Prostate gland (tissue), 2 donors: ENCODE measurements around the gene DDI1.

Experiments used
- POLR2A ChIP-seq: fragments of 450-650 bp; IDR thresholded peaks from one replicate; pipeline ENCODE4 v1.6.1; 2016; ENCODE audit warnings: antibody characterized with exemption, mild to moderate bottlenecking
- TF ChIP-seq, protein P1 (sequence below), 4 experiments: fragments of 200-600 bp in 2 of 4; fragments of 450-650 bp in 2 of 4; sonication (generic) in 2 of 4; IDR thresholded peaks; 1 replicate in 3 of 4; 2 replicates in 1 of 4; pipeline ENCODE4 v1.5.1; 2016 to 2019; ENCODE audit warnings: antibody characterized with exemption in 4 of 4, mild to moderate bottlenecking in 2 of 4, moderate library complexity in 2 of 4

DNA sequence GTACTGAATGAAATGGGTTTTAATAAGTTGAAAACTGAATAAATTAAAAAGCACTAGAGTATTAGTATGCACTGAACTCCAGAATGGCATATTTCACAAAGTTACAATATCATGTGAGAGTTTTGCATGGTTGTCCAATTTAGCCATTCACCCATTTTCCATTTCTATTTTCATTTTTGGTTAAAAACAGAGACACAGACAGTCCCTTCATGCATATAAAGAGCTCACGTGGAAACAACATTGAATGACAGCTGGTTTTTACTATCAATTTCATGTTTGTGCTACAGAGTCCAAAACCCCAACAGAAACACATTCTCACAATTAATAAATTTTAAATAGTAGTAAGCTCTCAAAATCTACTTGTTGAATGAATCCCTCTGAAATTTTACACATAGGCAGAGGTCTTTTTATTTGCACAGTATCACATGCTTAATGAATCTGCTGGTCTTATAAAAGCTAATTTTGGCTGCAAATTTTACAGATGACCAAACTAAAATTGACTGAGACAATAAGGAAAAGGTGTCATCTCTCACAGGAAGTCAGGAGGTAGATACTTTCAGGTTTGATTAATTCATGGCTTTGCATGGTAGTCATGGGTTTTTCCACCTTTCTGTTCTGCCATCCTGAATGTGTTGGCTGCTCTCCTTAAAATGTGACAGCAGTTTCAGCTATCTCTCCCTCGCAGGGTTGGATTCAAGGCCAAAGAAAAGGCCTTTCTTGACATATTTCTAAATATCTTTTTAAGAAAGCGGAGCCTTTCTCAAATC, 20.6 kb upstream of the DDI1 start:
- no peak for TF ChIP-seq POLR2A
- TF ChIP-seq, protein P1, sequence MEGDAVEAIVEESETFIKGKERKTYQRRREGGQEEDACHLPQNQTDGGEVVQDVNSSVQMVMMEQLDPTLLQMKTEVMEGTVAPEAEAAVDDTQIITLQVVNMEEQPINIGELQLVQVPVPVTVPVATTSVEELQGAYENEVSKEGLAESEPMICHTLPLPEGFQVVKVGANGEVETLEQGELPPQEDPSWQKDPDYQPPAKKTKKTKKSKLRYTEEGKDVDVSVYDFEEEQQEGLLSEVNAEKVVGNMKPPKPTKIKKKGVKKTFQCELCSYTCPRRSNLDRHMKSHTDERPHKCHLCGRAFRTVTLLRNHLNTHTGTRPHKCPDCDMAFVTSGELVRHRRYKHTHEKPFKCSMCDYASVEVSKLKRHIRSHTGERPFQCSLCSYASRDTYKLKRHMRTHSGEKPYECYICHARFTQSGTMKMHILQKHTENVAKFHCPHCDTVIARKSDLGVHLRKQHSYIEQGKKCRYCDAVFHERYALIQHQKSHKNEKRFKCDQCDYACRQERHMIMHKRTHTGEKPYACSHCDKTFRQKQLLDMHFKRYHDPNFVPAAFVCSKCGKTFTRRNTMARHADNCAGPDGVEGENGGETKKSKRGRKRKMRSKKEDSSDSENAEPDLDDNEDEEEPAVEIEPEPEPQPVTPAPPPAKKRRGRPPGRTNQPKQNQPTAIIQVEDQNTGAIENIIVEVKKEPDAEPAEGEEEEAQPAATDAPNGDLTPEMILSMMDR (IDR thresholded peaks at IDR 0.05): no peak
